ENCODE results near the gene ADAMTS9. TPM values are rescaled to one million over a fixed set of nuclear protein-coding genes. Genes with fewer than 3 reads are reported as not detected.
"Not testable (repeated sequence)": the region's sequence is repeated elsewhere in the genome, so short reads cannot be mapped to it uniquely, and the experiment has no call there.

The ADAMTS9 gene
- total RNA-seq, 1 donor from 2014 or later: 0.81 TPM

- ATAC-seq: no peak
Observed at GRCh38 chr3:64551697-64552096, 136.1 kb downstream of the ADAMTS9 start.

GRCh38 chr3:64550745-64551144 lies 137.1 kb downstream of the ADAMTS9 start:
- ATAC-seq (no peak), DNase-seq (ENCODE audit: low spot score) (no peak)

More at GRCh38 chr3:64551697-64552096, 136.1 kb downstream of the ADAMTS9 start:
- DNase-seq (ENCODE audit: low spot score): no peak

GRCh38 chr3:64549869-64550268 lies 137.9 kb downstream of the ADAMTS9 start:
- DNase-seq (ENCODE audit: low spot score) (no peak), ATAC-seq (no peak)

GRCh38 chr3:64548200-64548889 lies 139.5 kb downstream of the ADAMTS9 start:
- ATAC-seq (peak; percentile 89), DNase-seq (ENCODE audit: low spot score) (peak; percentile 80)

GRCh38 chr3:64546856-64547255 lies 140.9 kb downstream of the ADAMTS9 start:
- DNase-seq (ENCODE audit: low spot score): no peak
- no peak for ATAC-seq

- DNase-seq (ENCODE audit: low spot score); ATAC-seq: not testable (repeated sequence)
Observed at GRCh38 chr3:64545239-64545638, 142.6 kb downstream of the ADAMTS9 start.

- DNase-seq (ENCODE audit: low spot score): no peak
- ATAC-seq: no peak
Observed at GRCh38 chr3:64541803-64542202, 146.0 kb downstream of the ADAMTS9 start.

- ATAC-seq (no peak), DNase-seq (ENCODE audit: low spot score) (no peak)
Observed at GRCh38 chr3:64539451-64540196, 148.2 kb downstream of the ADAMTS9 start.

- DNase-seq (ENCODE audit: low spot score) (no peak), ATAC-seq (no peak)
Observed at GRCh38 chr3:64536166-64536565, 151.6 kb downstream of the ADAMTS9 start.

- ATAC-seq (peak; percentile 99), DNase-seq (ENCODE audit: low spot score) (peak; percentile 85)
Observed at GRCh38 chr3:64533617-64534317, 154.0 kb downstream of the ADAMTS9 start.

GRCh38 chr3:64530434-64531049 lies 157.3 kb downstream of the ADAMTS9 start:
- DNase-seq (ENCODE audit: low spot score) (no peak), ATAC-seq (peak; percentile 73)

- DNase-seq (ENCODE audit: low spot score) (no peak), ATAC-seq (no peak)
Observed at GRCh38 chr3:64523324-64523723, 164.5 kb downstream of the ADAMTS9 start.

- ATAC-seq (peak; percentile 89), DNase-seq (ENCODE audit: low spot score) (no peak)
Observed at GRCh38 chr3:64520334-64520733, 167.5 kb downstream of the ADAMTS9 start.

- ATAC-seq (no peak), DNase-seq (ENCODE audit: low spot score) (no peak)
Observed at GRCh38 chr3:64518950-64519349, 168.8 kb downstream of the ADAMTS9 start.

GRCh38 chr3:64518496-64518895 lies 169.3 kb downstream of the ADAMTS9 start:
- ATAC-seq (no peak), DNase-seq (ENCODE audit: low spot score) (no peak)

- ATAC-seq: no peak
- no peak for DNase-seq (ENCODE audit: low spot score)
Observed at GRCh38 chr3:64514889-64515288, 172.9 kb downstream of the ADAMTS9 start.

GRCh38 chr3:64509206-64509605 lies 178.6 kb downstream of the ADAMTS9 start:
- ATAC-seq (no peak), DNase-seq (ENCODE audit: low spot score) (no peak)

GRCh38 chr3:64508140-64508539 lies 179.7 kb downstream of the ADAMTS9 start:
- no peak for DNase-seq (ENCODE audit: low spot score)
- ATAC-seq: no peak

GRCh38 chr3:64506255-64506654 lies 181.5 kb downstream of the ADAMTS9 start:
- DNase-seq (ENCODE audit: low spot score): no peak

GRCh38 chr3:64505419-64505818 lies 182.4 kb downstream of the ADAMTS9 start:
- ATAC-seq: no peak
- no peak for DNase-seq (ENCODE audit: low spot score)

More at GRCh38 chr3:64506255-64506654, 181.5 kb downstream of the ADAMTS9 start:
- no peak for ATAC-seq

GRCh38 chr3:64502284-64502683 lies 185.5 kb downstream of the ADAMTS9 start:
- DNase-seq (ENCODE audit: low spot score) (no peak), ATAC-seq (no peak)
